Ovary (tissue), 3 donors: ENCODE results near the gene GAPT.

Source experiments
- EP300 ChIP-seq: sonication (generic); formaldehyde crosslinking; IDR thresholded peaks from one replicate; pipeline ENCODE4 v1.6.1; 2017; ENCODE audit warnings: antibody characterized with exemption
- TF ChIP-seq, protein P1 (sequence below), 3 donors: fragments of 450-650 bp in 2 of 3; fragments of 200-600 bp in 1 of 3; IDR thresholded peaks; one replicate each; pipeline versions ENCODE4 v1.5.1 to v1.8.0; 2016 to 2022; ENCODE audit warnings: antibody characterized with exemption in 3 of 3, mild to moderate bottlenecking in 1 of 3
- donor health status: DM: no; HTN: no; CAD: no.

GRCh38 chr5:58517198-58517597 lies 26.0 kb downstream of the GAPT start:
- no peak for TF ChIP-seq EP300
- TF ChIP-seq, protein P1, sequence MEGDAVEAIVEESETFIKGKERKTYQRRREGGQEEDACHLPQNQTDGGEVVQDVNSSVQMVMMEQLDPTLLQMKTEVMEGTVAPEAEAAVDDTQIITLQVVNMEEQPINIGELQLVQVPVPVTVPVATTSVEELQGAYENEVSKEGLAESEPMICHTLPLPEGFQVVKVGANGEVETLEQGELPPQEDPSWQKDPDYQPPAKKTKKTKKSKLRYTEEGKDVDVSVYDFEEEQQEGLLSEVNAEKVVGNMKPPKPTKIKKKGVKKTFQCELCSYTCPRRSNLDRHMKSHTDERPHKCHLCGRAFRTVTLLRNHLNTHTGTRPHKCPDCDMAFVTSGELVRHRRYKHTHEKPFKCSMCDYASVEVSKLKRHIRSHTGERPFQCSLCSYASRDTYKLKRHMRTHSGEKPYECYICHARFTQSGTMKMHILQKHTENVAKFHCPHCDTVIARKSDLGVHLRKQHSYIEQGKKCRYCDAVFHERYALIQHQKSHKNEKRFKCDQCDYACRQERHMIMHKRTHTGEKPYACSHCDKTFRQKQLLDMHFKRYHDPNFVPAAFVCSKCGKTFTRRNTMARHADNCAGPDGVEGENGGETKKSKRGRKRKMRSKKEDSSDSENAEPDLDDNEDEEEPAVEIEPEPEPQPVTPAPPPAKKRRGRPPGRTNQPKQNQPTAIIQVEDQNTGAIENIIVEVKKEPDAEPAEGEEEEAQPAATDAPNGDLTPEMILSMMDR (IDR thresholded peaks at IDR 0.05) = no peak
